ENCODE results near the gene CELF5. TPM values are rescaled to one million over a fixed set of nuclear protein-coding genes. Genes with fewer than 3 reads are reported as not detected.

CELF5 gene
- total and polyA plus RNA-seq, 9 of the 15 experiments (the other 6 are each of a cell fraction or from before 2014, with no cell fraction given): 0.01 to 0.56 (median 0.22) TPM

DNA sequence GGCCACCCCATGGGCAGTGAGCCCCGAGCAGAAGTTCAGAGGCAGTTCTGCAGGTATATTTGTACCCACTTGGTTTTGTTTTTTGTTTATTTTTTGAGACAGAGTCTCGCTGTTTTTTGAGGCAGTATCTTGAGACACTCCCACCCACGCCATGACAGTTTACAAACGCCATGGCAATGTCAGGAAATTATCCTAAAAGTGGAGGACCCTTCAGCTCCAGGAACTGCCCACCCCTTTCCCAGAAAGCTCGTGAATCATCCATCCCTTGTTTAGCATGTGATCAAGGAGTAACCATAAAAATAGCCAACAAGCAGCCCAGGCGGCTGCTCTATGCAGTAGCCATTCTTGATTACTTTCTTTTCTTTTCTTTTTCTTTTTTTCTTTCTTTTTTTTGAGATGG lies 41.0 kb downstream of the CELF5 start (continued):
- TF ChIP-seq RFX1 (IDR thresholded peaks at IDR 0.05): peak; percentile 66; the same call in 1 of the 2 replicates
- TF ChIP-seq EP300 (IDR thresholded peaks at IDR 0.05; ENCODE audit: low read length): 0 out of 2 replicates have a peak, but pooled peaks have one; percentile 32
- no peak for TF ChIP-seq JUNB (CRISPR knock-in tag; conservative IDR thresholded peaks at IDR 0.05)
- TF ChIP-seq SREBF1 (IDR thresholded peaks at IDR 0.05; ENCODE audit: borderline replicate concordance, low read depth, low read length): no peak
- TF ChIP-seq STAT5A (IDR thresholded peaks at IDR 0.05; ENCODE audit: borderline replicate concordance, low read length): peak; percentile 50
- TF ChIP-seq CTBP1 (IDR thresholded peaks at IDR 0.05; ENCODE audit: borderline replicate concordance): no peak
- TF ChIP-seq, protein P1, sequence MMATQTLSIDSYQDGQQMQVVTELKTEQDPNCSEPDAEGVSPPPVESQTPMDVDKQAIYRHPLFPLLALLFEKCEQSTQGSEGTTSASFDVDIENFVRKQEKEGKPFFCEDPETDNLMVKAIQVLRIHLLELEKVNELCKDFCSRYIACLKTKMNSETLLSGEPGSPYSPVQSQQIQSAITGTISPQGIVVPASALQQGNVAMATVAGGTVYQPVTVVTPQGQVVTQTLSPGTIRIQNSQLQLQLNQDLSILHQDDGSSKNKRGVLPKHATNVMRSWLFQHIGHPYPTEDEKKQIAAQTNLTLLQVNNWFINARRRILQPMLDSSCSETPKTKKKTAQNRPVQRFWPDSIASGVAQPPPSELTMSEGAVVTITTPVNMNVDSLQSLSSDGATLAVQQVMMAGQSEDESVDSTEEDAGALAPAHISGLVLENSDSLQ (IDR thresholded peaks at IDR 0.05): peak; percentile 19; the same call in 1 of the 2 replicates
- TF ChIP-seq ZNF184 (CRISPR knock-in tag; IDR thresholded peaks at IDR 0.05): no peak
- TF ChIP-seq, protein P2, sequence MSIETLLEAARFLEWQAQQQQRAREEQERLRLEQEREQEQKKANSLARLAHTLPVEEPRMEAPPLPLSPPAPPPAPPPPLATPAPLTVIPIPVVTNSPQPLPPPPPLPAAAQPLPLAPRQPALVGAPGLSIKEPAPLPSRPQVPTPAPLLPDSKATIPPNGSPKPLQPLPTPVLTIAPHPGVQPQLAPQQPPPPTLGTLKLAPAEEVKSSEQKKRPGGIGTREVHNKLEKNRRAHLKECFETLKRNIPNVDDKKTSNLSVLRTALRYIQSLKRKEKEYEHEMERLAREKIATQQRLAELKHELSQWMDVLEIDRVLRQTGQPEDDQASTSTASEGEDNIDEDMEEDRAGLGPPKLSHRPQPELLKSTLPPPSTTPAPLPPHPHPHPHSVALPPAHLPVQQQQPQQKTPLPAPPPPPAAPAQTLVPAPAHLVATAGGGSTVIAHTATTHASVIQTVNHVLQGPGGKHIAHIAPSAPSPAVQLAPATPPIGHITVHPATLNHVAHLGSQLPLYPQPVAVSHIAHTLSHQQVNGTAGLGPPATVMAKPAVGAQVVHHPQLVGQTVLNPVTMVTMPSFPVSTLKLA (conservative IDR thresholded peaks at IDR 0.05): 0 out of 4 replicates have a peak, but pooled peaks of 1 of the 2 experiments have one; percentile 11
- TF ChIP-seq POLR2AphosphoS2 (IDR thresholded peaks at IDR 0.05; ENCODE audit: low read length): no peak
- TF ChIP-seq, protein P3, sequence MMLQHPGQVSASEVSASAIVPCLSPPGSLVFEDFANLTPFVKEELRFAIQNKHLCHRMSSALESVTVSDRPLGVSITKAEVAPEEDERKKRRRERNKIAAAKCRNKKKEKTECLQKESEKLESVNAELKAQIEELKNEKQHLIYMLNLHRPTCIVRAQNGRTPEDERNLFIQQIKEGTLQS (IDR thresholded peaks at IDR 0.05): peak; percentile 63; the same call in 1 of the 2 replicates
- TF ChIP-seq, protein P3 (CRISPR knock-in tag; conservative IDR thresholded peaks at IDR 0.05): no peak
- no peak for TF ChIP-seq ZNF431 (CRISPR knock-in tag; IDR thresholded peaks at IDR 0.05)
- peak; percentile 50 for TF ChIP-seq ARID1B (IDR thresholded peaks at IDR 0.05)
- TF ChIP-seq FOXK2 (conservative IDR thresholded peaks at IDR 0.05 in 1 of 2, IDR thresholded peaks at IDR 0.05 in 1 of 2; ENCODE audit: low read depth in 2 of 2): peak; percentile 44 to 49; a peak in 2 of 4 replicates
- TF ChIP-seq RBM17 (IDR thresholded peaks at IDR 0.05; ENCODE audit: borderline replicate concordance, low read depth, low read length): no peak
- no peak for TF ChIP-seq TCF7 (IDR thresholded peaks at IDR 0.05; ENCODE audit: borderline replicate concordance)
- TF ChIP-seq MAZ (CRISPR knock-in tag; conservative IDR thresholded peaks at IDR 0.05 in 1 of 2, IDR thresholded peaks at IDR 0.05 in 1 of 2): no peak
- TF ChIP-seq CC2D1A (IDR thresholded peaks at IDR 0.05): peak; percentile 10; the same call in 1 of the 2 replicates
- peak; percentile 84 for TF ChIP-seq EGR1 (conservative IDR thresholded peaks at IDR 0.05)
- no peak for TF ChIP-seq ZNF311 (CRISPR knock-in tag; IDR thresholded peaks at IDR 0.05)

Measured in K562 (cell line).